ENCODE measurements around the gene HAUS3.

Gene HAUS3

DNA sequence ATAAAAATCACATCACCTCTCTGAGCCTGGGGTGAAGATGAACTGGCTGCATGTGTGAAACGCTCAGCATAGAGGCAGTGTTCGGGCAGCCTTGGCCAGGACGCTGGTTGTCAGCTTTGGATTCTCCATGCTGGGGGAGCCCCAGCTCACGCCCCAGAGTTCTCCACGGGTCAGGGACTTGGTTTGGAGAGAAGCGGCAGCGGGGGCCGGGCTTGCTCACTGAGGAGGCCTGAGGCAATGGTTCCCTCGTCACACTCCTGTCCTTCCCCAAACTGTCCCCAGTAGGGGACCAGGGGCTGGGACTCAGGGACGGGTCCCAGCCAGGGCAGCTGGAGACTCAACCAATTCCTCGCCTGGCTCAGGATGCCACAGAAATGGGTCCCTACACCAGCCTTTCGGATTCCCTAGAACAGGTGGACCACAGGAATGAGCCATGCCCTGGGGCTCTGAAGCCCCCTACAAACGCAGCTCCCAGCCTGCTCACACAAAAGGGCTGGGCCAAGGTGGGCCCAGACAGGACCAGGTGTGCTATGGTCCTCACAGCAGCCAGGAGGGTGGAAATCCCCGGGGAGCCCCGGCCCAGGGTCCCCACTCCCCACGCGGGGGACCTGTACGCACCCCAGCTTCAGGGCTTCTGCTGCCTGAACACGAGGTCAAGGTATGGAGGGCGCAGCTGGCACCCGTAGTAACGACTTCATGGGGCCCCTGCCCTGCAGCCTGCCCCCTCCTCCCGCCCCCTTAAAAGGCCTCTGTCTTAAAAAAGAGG is 18.6 kb upstream of the HAUS3 start:
- H3K79me2 ChIP-seq (ENCODE audit: low read length): peaks cover 23% of the 10 kb centered on the region
- peak overlapping the region; percentile 86 for H3K4me3 ChIP-seq (ENCODE audit: low read length)
- DNase-seq: no peak
- H3K9me3 ChIP-seq (replicated peaks; ENCODE audit: insufficient read depth, low read length): no peaks in the 10 kb centered on the region
- H3K36me3 ChIP-seq (replicated peaks; ENCODE audit: insufficient read depth, low read length): no peaks in the 10 kb centered on the region
- H3K27ac ChIP-seq (ENCODE audit: low read length): no peak overlapping the region
- H3K9me2 ChIP-seq (replicated peaks; ENCODE audit: insufficient read depth, low read length): no peaks in the 10 kb centered on the region
- H3K9ac ChIP-seq (ENCODE audit: low read length): peak overlapping the region; percentile 79
- no peaks in the 10 kb centered on the region for H3K27me3 ChIP-seq (replicated peaks; ENCODE audit: insufficient read depth, low read length)
- peaks cover 17% of the 10 kb centered on the region for H3F3A ChIP-seq (ENCODE audit: insufficient read depth, low read length)
- H3K4me1 ChIP-seq (ENCODE audit: low read length): peaks cover 25% of the 10 kb centered on the region
- peak overlapping the region; percentile 70 for H2AFZ ChIP-seq (ENCODE audit: low read length)
- peak overlapping the region; percentile 92 for H3K4me2 ChIP-seq (ENCODE audit: low read depth, low read length)
- H4K20me1 ChIP-seq (ENCODE audit: insufficient read depth, low read length): no peaks in the 10 kb centered on the region
- TF ChIP-seq, protein P1, sequence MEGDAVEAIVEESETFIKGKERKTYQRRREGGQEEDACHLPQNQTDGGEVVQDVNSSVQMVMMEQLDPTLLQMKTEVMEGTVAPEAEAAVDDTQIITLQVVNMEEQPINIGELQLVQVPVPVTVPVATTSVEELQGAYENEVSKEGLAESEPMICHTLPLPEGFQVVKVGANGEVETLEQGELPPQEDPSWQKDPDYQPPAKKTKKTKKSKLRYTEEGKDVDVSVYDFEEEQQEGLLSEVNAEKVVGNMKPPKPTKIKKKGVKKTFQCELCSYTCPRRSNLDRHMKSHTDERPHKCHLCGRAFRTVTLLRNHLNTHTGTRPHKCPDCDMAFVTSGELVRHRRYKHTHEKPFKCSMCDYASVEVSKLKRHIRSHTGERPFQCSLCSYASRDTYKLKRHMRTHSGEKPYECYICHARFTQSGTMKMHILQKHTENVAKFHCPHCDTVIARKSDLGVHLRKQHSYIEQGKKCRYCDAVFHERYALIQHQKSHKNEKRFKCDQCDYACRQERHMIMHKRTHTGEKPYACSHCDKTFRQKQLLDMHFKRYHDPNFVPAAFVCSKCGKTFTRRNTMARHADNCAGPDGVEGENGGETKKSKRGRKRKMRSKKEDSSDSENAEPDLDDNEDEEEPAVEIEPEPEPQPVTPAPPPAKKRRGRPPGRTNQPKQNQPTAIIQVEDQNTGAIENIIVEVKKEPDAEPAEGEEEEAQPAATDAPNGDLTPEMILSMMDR (IDR thresholded peaks at IDR 0.05; ENCODE audit: low read length): no peak
- TF ChIP-seq EZH2 (optimal IDR thresholded peaks at IDR 0.05; ENCODE audit: low read depth, low read length): no peak
- no peak for TF ChIP-seq EZH2phosphoT487 (IDR thresholded peaks at IDR 0.05; ENCODE audit: low read length)

DNA sequence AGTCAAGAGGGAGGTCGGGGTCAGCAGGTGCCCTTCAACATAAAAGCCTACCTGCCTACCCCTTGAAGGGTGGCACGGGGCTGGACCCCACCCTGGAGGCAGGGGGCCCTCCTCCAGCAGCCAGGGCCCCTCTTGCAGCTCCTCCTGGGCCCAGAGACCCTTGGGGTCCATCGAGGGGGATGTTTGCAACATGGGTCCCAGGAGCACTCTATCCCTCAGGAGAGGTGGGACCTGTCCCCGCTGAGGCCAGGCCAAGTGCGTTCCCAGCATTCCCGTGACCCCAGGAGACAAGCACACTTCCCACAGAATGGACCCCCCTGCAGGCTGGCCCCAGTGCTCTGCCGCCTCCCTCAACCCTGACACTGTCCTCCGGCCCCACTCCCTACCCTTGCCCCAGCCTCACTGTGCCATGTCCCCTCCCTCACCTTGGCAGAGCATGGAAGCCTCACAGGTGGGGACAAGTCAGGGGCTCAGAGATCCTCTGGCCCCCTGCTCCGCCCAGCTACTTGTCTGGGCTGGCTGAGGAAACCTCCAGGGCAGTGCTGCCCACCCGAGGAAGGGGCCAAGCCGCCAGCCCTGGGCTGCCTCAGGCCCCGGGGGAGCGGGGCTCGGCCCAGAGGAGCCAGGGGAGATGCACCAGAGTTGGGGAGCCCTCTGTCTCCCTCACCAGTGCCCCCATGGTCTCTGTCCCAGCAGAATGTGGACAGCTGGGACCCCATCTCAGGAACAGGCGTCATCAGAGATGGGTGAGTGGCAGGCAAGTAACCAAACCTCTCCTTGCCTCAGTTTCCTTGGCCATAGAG is 17.8 kb upstream of the HAUS3 start:
- DNase-seq: no peak
- Histone ChIP-seq H2AFZ (ENCODE audit: low read length) (no peak overlapping the region), H3K4me3 (ENCODE audit: low read length) (no peak overlapping the region), H3K27me3 (replicated peaks; ENCODE audit: insufficient read depth, low read length) (no peaks in the 10 kb centered on the region), H3F3A (ENCODE audit: insufficient read depth, low read length) (peaks cover 17% of the 10 kb centered on the region), H4K20me1 (ENCODE audit: insufficient read depth, low read length) (no peaks in the 10 kb centered on the region), H3K79me2 (ENCODE audit: low read length) (peaks cover 23% of the 10 kb centered on the region), H3K27ac (ENCODE audit: low read length) (no peak overlapping the region), H3K9me2 (replicated peaks; ENCODE audit: insufficient read depth, low read length) (no peaks in the 10 kb centered on the region), H3K9me3 (replicated peaks; ENCODE audit: insufficient read depth, low read length) (no peaks in the 10 kb centered on the region), H3K4me2 (ENCODE audit: low read depth, low read length) (peak overlapping the region; percentile 92; the same call in 1 of the 2 replicates), H3K36me3 (replicated peaks; ENCODE audit: insufficient read depth, low read length) (no peaks in the 10 kb centered on the region), H3K9ac (ENCODE audit: low read length) (no peak overlapping the region), H3K4me1 (ENCODE audit: low read length) (peaks cover 24% of the 10 kb centered on the region)
- TF ChIP-seq EZH2 (optimal IDR thresholded peaks at IDR 0.05; ENCODE audit: low read depth, low read length) (no peak), EZH2phosphoT487 (IDR thresholded peaks at IDR 0.05; ENCODE audit: low read length) (no peak)
- TF ChIP-seq, protein P1 (IDR thresholded peaks at IDR 0.05; ENCODE audit: low read length): no peak

DNA sequence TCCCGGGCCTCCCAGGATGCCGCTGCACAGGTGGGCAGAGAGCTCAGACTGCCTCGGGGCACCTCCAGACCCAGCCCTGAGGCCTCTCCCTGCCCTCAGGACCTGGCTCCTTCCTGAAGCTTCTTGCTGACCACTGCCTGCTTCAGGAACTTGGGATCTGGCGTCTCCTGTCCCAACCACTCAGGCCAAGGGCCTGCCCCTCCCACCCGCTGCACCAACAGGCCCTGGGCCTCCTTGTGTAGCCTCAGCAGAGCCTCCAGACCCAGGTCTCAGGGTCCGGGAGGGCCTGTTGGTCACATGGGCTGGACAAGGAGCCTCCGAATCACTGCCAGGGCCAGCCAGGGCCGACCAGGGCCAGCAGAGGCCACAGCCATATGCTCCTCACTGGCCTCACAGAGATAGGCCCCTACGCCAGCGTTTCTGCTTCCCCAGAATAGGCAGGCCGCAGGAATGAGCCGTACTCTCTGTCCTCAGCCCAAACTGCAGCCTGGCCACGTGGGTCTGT is 17.2 kb upstream of the HAUS3 start:
- Histone ChIP-seq H3K4me1 (ENCODE audit: low read length) (peaks cover 18% of the 10 kb centered on the region), H3K27ac (ENCODE audit: low read length) (no peak overlapping the region), H3K4me2 (ENCODE audit: low read depth, low read length) (no peak overlapping the region), H3K9me2 (replicated peaks; ENCODE audit: insufficient read depth, low read length) (no peaks in the 10 kb centered on the region), H3F3A (ENCODE audit: insufficient read depth, low read length) (peaks cover 14% of the 10 kb centered on the region), H2AFZ (ENCODE audit: low read length) (no peak overlapping the region), H3K9ac (ENCODE audit: low read length) (no peak overlapping the region), H3K79me2 (ENCODE audit: low read length) (peaks cover 23% of the 10 kb centered on the region), H4K20me1 (ENCODE audit: insufficient read depth, low read length) (no peaks in the 10 kb centered on the region), H3K27me3 (replicated peaks; ENCODE audit: insufficient read depth, low read length) (no peaks in the 10 kb centered on the region), H3K9me3 (replicated peaks; ENCODE audit: insufficient read depth, low read length) (no peaks in the 10 kb centered on the region), H3K36me3 (replicated peaks; ENCODE audit: insufficient read depth, low read length) (no peaks in the 10 kb centered on the region), H3K4me3 (ENCODE audit: low read length) (no peak overlapping the region)
- TF ChIP-seq EZH2phosphoT487 (IDR thresholded peaks at IDR 0.05; ENCODE audit: low read length) (no peak), EZH2 (optimal IDR thresholded peaks at IDR 0.05; ENCODE audit: low read depth, low read length) (no peak)
- TF ChIP-seq, protein P1 (IDR thresholded peaks at IDR 0.05; ENCODE audit: low read length): no peak
- DNase-seq: no peak
